GM18498 (cell line): ENCODE results near the gene STARD3.

ENCODE experiments used
- ATAC-seq: cut with Tn5 transposase; IDR thresholded peaks from one replicate; pipeline ENCODE4 v1.9.1; 2021; ENCODE audit warnings: mild to moderate bottlenecking, moderate library complexity; ENCODE audit not compliant: unreplicated experiment

Gene STARD3

DNA sequence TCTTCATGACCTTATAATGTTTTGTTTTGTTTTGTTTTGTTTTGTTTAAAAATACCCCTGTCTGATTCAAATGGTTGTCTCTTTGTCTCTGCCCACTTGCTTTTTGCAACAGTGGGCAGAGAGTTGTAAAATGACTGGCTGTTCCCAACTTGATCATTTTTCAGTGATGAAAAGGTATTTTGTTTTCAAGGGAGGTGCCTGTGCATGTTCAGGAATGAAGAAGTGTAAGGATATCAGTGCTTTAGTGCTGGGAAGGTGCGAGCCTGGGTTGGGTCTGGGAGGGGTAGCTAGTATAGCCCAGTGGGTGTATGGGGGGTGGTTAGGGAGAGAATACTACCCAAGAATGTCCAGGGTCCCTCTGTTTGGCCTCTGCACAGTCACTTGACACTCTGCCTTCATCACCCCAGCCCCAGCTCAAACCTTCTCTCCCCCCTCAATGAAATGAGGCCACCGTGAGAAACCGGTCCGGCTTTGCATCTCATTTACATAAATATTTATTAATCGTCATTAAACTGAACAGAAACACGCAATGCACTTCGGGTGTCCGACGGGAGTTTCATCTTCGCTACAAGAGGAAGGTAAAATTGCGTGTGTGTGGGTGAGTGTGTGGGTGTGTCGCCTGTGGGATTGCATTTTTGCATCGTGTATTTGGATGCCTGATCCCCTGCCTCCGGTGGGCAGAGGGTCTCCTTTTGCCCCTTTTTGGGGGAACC lies 33.5 kb upstream of the STARD3 start:
- no peak for ATAC-seq

DNA sequence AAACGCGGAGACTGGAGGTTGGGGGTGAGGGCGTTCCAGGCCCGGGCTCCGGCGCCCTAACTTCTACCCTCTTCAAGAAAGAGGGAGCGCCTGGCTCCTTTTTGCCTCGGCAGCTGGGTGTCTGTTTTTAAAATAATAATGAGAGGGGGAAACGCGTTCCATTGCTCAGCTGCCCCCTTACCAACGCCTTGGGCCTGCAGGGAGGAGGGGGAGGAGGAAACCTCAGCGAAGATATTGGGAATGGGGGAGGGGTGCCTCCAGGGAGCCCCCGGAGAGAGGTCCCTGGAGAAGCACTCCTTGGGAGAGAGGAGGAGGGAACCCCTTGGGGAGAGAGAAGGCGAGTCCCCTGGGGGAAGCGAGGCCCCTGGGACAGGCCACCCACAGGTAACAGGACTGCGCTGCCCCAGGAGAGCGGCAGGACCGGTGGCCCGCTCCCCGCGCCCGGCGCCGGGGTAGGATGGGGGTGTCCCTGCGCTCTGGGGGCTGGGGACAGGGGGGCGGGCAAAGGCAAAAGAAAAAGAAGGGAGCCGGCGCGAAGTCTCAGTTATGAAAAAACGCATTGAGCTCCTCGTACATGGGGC lies 31.9 kb upstream of the STARD3 start:
- ATAC-seq: no peak

DNA sequence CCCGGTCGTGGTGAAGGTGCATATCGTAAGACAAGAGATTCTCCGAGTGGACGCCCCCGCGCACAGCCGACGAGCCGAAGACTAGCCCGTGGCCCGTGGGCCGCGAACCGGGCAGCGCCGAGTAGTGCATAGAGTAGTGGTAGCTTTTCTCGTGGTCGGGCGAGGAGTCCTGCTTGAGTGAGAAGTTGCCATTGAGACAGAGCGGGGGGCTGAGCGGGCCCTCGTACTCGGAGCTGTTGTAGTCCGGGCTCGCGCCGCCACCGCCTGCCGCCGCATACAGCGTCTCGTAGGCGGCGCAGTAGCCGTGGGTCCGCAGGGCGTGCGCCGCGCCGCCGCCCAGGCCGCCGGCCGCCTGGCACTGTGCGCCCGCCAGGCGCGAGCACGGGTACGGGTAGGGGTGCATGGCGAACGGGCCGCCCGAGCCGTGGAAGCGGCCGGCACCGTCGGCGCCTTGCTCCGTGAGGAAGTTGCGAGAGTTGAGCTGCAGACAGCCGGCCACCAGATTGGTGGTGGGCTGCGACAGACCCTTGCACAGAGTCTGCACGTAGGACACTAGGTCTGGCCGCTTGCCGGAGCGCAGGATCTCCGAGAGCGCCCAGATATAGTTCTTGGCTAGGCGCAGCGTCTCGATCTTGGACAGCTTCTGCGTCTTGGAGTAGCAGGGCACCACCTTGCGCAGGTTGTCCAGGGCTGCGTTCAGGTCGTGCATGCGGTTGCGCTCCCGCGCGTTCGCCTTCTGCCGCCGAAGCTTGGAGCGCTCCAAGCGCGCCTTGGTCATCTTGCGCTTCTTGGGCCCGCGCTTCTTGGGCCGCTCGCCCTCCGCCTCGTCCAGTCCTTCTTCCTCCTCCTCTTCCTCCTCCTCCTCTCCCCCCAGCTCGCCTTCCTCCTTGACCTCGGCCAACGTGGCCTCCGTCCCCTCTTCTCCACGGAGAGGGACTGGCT lies 31.2 kb upstream of the STARD3 start:
- no peak for ATAC-seq

DNA sequence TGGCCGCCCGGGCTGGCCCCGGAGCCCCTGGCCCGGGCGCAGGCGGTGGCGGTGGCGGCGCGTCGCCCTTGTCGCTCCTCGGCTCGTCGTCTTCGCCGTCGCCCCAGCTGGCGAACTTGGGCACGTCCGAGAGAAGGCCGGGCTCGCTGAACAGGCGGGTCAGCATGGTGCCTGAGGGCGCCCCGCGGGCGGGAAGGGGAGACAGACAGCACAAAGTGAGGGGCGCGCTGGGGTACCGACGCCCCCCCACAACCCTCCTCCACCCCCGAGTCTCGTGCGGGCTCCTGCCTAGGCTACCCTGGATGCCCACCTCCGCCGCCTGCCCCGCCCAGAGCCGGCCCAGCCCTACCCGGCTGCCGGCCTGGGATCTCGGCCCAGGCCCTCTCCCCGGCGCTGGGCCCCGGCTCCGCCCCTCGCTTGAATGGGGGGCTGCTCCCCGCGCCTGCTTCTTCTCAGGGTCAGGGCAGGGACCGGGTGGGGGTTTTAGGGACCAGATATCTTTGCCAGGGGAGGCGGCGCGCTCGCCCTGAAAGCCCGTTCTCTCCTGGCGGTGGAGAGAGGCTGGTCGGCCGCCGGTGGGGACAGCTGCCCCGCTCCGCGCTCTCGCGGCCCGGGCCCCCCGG lies 30.4 kb upstream of the STARD3 start:
- ATAC-seq: no peak

DNA sequence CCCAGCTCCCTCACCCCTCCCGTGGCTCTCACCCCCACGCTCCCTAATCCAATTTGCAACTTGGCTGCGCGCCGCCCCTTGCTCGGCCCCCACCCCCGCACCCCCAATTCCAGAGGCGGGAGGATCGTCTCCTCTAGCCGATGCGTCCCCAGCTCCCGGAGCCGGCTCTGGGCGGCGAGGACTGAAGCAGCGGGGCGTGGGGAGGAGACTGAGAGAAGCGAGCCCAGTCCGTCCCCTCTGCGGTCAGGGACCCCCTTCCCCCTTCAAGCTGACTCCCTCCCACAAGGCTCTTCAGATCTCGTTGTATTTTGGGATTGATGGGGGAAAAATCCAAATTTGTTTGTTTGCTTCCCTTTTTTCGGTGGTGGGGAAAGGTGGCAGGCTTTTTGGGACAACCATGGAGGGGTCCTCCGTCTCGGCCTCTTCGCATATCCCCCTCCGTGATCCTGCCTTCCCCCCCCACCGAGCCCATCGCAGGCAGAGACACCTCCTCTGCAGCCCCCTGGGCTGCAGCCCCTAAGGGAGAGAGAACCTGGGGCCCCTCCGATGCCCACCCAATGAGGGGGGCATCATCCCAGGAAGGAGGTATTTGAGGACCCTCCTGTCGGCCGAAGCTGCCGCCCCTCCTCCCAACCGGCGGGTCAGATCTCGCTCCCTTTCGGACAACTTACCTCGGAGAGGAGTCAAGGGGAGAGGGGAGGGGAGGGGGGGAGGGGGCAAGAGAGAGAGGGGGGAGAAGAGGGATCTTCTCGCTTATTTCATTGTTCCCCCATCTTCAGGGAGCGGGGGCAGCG lies 29.7 kb upstream of the STARD3 start:
- no peak for ATAC-seq

DNA sequence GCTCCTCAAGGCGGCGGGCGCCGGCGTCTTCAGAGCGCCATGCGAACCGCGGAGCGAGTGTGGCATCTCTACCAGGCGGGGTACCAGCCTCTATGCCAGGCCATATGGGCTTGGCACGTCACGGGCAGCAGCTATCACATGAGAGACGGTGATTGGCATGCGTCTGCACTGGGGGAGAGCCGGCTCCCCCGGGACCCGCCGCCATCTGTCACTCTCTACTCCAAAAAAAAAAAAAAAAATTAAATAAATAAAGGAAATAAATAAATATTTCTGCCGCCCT lies 29.2 kb upstream of the STARD3 start, which contains the start of gene NEUROD2:
TSS of gene NEUROD2 (minus strand) at position 70 of the 280 bp plus-strand sequence. CDS start 1,321 bp downstream, outside the sequence.
- ATAC-seq: no peak

DNA sequence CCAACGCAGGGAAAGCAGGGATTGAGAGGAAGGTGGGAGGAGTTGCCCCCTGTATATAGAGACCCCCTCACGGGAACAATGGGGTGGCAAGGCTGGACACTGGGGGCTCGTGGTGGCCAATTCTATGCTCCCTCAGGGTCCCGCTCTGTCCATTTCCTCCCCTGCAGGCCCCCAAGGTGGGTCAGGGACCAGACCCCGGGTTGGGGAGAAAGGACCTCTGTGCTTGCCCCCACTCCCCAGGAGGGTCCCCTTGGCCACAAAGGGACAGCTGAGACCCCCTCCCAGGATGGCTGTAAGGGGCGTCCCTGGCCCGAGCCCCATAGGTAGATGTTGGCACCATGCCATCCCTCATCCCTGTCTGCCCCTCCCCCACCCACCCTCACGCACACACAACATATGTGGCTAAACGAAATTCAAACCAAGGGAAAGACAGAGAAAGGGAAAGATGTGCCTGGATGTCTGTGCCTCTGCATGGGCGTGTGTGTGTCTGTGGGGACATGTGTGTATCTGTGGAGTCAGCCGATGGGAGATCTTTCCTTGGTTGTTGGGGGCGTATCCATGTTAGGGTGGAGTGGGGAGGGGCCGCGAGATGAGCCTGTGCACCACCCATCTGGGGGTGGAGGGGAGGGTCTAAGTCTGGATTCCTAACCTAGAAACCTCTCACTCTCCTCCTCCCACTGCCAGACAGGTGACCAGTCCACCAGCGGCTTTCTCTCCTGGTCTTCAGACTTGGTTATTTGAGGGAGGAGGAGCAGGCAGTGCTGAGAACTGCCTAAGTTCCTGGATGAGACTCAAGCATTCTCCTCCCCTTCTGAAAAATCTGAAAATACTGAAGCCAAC lies 28.6 kb upstream of the STARD3 start:
- no peak for ATAC-seq

DNA sequence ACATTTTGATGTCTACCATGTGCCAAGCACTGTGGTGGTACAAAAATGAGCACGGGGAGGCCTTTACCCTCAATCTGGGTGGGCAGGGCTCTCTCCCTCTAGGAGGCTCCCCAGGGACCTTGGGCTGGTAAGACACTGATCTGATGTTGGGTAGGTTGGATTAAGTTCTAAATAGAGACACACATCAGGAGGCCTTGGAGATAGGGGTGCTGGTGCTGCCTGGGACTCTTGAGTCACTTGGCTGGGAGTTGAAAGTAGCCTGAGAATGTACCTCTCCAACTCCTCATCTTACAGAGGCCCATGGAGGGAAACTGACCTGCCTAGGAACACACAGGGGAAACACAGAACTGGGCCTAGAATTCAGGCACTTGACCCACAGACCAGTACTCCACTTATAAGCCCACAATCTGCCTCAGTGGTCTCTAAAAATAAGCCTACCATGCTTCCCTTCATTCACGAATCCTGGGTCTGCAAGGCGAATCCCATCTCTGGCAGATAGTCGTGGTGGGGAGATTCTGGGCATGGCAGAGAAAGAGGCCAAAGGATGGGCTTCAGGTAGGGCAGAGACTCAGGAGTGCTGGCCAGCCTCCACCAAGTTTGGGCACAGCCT lies 27.4 kb upstream of the STARD3 start:
- no peak for ATAC-seq

DNA sequence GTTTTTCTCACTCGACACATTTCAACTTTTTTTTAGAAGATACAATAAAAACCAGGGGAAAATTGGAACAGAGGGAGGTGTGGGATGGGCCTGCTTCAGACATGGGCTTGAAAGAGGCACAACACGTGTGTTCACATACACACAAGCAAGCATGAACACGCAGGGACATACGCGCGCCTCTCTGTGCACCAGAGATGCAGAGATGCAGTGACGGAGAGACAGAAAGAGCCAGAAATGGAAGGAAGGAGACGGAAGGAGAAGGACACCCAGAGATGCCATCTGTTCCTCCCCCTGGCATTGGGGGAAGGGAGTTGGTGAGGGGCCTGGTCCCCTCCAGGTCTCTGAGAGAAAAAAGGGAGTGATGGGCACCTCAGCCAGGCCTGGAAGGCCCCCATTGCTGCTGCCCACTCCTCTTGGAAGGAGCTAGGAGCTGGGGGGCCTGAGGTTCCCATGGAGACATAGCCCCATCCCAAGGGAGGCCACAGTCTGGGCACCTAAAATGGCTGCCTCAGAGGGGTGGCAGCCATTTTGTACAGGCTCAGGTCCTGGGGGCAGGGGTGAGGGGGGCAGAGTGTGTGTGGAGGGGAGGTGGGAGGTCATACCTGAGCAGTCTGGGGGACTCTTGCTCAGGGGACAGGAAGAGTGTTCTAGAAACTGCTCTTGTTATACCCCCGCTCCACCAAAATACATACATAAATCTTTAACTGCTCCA lies 25.4 kb upstream of the STARD3 start:
- ATAC-seq: no peak

DNA sequence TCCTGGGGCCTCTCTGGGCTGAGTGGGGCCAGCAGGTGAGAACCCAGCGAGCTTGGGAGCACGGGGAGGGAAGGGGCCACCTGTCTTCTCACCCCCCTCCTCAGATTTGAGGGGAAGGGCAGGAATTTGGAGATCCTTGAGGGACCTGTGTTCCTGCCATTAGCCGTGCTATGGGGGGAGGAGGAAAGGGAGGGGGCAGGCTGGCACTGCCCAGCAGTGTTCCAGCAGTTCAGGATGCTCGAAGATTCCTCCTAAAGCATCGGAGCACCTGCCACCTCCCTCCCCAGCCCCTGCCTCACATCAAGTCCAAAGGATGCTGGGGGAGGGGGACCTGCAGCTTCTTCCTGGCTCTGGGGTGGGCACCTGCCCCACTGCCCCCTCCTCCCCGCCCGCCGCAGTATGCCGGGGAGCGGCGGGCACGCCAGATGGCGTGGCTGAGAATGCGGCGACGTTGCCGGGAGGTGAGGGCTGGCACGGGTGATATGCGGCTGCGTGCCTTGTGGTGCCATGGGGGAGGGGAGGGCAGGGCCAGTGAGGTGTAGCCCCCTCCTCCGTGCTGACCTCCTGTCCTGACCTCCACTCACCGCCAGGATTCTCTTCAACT lies 24.6 kb upstream of the STARD3 start:
- no peak for ATAC-seq

DNA sequence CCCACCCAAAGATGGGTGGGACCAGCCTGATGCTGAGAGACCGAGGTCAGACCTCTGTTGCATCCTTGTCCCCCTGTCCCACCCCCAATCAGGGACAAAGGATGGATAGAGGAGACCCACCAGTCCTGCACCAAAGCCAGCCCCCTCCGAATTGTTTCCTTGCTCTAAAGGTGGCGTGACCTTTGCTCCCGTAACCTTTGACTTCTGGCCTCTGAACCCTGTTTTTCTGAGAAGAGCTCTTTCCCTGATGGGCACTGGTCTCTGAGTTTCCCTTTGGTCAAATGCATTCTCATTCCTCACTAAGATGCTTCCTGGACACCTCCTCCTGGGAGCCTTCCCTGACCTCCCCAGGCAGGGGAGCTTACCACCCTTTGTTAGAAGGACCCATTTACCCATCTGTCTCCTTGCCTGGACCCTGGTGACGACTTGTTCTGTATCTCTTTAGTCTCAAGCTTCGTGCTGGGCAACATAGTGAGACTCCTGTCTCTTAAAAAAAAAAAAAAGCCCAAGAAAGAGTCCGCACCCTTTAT lies 23.9 kb upstream of the STARD3 start:
- ATAC-seq: no peak

DNA sequence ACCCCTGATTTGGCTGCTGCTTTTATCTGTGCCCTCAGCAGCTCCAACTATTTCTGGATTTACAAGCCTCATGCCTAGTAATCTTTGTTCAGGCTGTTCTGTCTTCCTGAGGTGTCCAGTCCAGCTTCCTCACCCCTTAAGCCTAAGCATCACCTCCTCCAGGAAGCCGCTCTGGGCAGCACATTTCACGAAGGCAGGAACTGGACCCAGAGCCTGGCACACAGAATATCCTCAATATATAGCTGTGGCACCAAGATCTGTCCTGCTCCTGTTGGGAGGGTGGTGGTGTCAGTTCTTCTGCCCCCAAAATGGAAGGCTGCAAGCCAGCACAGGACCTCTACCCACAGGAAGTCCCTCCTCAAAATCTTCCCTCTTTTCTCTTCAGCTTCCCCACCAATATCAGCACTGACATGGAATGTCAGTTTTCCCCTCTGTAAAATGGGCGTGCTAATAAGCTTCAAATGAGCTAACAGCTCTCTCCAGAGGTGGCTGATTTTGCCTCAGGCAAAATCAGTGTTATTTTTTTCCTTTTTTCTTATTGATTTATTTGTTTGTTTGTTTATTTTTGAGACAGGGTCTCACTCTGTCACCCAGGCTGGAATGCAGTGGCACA lies 22.3 kb upstream of the STARD3 start:
- no peak for ATAC-seq

DNA sequence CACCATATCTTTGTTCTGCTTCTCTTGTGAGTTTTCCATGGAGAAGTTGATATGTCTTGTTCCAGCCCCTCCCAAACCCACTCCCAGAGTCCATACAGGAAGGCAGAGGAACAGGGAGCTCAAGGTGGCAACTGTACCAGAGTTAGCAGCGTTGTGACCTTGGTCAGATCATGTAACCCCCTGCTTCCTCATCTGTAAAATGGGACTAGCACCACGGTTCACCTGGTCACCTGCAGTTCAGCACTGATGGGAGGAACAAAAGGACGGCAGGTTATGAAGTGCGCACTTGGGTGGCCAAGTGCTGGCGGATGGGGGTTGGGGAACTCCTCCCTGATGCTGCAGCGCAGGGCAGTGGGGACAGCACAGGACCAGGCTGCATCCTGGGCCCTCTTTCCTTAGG lies 21.5 kb upstream of the STARD3 start:
- ATAC-seq: no peak

DNA sequence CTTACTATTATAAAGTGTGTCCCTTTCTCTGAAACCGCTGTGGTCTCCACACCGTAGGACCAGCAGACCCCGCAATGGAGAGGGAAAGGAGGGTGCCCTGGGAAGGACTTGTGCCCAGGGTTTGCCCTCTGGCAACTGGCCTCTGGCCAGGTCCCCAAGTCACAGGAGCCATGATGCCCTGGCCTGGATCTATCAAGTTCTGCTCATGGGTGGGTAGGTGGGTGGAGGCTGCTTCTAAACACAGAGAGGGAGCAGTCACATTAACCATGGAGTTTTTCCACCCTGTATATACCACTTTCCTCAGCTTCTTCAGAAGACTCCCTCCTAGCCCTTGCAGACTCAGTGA lies 19.9 kb upstream of the STARD3 start:
- no peak for ATAC-seq

DNA sequence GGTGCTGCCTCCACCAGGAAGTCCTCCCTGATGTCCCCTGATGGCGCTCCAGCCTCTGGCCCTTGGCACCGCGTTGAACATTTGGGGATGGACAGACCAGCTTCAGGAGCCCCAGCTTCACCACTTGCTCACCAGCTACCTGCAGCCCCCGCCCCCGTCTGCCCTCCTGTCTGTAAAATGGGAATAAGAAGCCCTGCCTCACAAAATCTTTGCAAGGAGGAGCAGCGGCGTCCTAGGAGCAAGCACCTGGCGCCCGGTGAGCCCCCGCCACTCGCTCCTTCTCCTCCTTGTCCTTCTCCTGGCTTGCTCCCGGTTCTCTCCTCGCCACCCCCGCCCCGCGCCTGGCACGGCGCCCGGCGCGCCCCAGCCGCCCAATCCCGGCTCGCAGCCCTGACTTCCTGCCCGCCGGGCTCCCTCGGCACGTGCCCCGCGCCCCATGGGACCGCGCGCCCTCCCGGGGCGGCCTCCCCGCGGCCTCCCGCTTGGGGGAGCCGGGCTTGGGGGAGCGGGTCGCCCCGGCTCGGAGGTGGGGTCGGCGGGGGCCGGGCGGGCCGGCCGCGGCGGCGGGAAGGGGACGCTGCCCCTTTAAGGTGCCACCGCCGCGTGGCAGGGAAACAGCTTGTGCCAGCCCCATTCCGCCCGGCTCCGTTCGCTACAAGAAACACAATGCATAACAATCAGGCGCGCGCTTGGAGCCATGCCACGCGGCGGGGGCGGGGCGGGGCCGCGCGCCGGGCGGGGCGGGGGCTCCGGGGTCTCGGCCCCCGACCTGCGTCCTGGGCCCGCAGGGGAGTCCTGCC lies 19.3 kb upstream of the STARD3 start:
- peak; percentile 37 for ATAC-seq

DNA sequence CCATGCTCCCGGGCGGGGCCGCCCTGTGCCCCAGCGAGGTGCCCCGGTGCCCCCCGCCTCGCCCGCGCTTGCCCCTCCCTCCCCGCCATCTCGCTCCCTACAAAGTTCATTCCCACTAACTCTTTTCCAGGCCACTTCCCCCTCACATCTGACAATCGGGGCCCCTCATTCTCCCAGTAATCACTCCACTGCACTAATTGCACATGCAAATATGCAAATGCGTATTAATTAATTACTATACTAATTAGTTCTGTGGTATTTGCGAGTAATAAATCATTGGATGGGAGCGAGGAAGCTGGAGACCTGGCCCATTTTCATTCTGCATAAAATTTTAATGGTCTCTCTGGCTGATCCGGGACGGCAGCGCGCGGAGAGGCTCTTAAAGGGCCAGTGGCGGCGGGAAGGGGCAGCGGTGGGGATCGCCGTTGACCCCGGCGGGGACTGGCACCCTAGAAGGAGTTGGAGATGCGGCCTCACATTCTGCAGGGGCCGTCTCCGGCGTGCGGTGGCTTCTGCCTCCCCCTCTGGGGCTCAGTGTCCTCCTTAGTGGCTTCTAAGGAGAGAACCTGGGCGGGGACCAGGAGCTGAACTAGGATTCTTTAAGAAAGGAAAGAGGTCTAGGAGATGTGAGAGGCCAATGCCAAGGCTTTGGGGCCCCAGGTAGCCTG lies 18.6 kb upstream of the STARD3 start:
- no peak for ATAC-seq
